Esophagus (tissue), 2 donors: ENCODE results near the gene DUS3L. TPM values are rescaled to one million over a fixed set of nuclear protein-coding genes. Genes with fewer than 3 reads are reported as not detected.

ENCODE experiments used
- H3K27ac ChIP-seq, 2 donors: one replicate each; pipeline ENCODE4 v1.5.1; 2013; ENCODE audit warnings: low read depth in 2 of 2, mild to moderate bottlenecking in 2 of 2, inconsistent platforms in 1 of 2, low read length in 1 of 2, moderate library complexity in 1 of 2
- H3K27me3 ChIP-seq, 2 donors: one replicate each; pipeline ENCODE4 v1.6.1; 2013; ENCODE audit warnings: low read length in 2 of 2, control low read depth in 1 of 2, mild to moderate bottlenecking in 1 of 2; ENCODE audit not compliant: insufficient read depth in 2 of 2, control insufficient read depth in 1 of 2
- H3K36me3 ChIP-seq, 2 donors: one replicate each; pipeline ENCODE4 v1.6.1; 2013; ENCODE audit warnings: low read length in 1 of 2; ENCODE audit not compliant: control insufficient read depth in 2 of 2, insufficient read depth in 2 of 2
- H3K4me1 ChIP-seq, 2 donors: one replicate each; pipeline ENCODE4 v1.6.1; 2013; ENCODE audit warnings: low read length in 1 of 2; ENCODE audit not compliant: control insufficient read depth in 2 of 2, insufficient read depth in 2 of 2
- H3K4me3 ChIP-seq, 2 donors: one replicate each; pipeline ENCODE4 v1.5.1; 2013; ENCODE audit warnings: low read length in 2 of 2, mild to moderate bottlenecking in 2 of 2, low read depth in 1 of 2, moderate library complexity in 1 of 2
- H3K9me3 ChIP-seq, 2 donors: one replicate each; pipeline ENCODE4 v1.6.1; 2013; ENCODE audit warnings: mild to moderate bottlenecking in 2 of 2, low read depth in 1 of 2, low read length in 1 of 2, moderate library complexity in 1 of 2; ENCODE audit not compliant: control insufficient read depth in 2 of 2, insufficient read depth in 1 of 2
- WGBS, 2 donors: extraction: QIAGEN DNeasy Blood & Tissue Kit; methylation state at CpG; one replicate each; pipeline ENCODE4 v1.1.7; 2013; 5-methylcytosine and 5-hydroxymethylcytosine counted together
- polyA plus RNA-seq, 2 donors: library from polyadenylated mRNA; stranded (reverse); fragments of 200-250 nt; gene quantifications; one replicate each; pipeline ENCODE4 v1.2.3, GENCODE V29; 2013
- donor health status: healthy with polysubstance abuse.
- donor health status: Bipolar disorder and iron deficiency.

The DUS3L gene
- polyA plus RNA-seq, 2 donors: 32.3 to 53.9 TPM

DNA sequence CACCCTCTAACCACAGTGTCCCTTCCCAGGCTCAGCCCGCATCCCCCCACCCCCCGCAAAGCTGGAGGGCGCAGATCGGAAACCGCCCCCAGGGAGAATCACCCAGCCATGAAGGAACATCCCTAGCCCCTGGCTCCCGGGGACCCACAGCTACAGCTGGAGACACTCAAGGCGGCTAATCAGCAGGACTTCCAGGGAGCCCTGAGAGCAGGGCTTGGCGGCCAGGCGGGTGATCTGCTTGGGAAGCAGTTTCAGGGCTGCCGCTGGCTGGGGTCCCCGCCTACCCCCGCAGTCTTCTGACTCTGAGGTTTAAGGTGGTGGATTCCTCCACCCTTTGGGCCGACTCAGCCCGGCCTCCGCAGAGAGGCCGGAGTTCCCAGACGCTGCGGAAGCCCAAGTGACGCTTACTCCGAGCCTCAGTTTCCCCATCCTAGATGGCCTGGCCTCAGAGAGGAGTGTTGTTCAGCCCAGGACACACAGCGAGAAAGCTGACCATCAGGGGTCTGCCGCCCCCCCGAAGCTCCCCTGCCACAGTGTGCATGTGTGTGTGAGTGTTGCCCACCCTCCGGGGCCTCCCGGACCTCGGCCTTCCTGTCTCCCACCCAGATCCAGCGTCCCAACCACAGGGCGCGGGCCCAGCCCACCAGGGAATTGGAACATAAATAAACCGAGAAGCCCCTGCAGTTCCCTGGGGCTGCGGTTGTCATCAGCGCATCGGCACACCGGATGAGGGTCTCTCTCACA, 38.8 kb upstream of the DUS3L start:
- peak overlapping the region; percentile 58 to 65 for H3K4me3 ChIP-seq
- H3K4me1 ChIP-seq: peaks cover 4 to 8% of the 10 kb centered on the region in 2 donors
- peaks cover 0 to 11% of the 10 kb centered on the region in 2 donors for H3K36me3 ChIP-seq
- no peaks in the 10 kb centered on the region for H3K9me3 ChIP-seq
- peak overlapping the region in 1 of 2 donors; percentile 93 for H3K27ac ChIP-seq
- H3K27me3 ChIP-seq: no peaks in the 10 kb centered on the region
- 60 to 66% methylated on average over 34 of the region's 34 CpGs for WGBS, 2 donors

DNA sequence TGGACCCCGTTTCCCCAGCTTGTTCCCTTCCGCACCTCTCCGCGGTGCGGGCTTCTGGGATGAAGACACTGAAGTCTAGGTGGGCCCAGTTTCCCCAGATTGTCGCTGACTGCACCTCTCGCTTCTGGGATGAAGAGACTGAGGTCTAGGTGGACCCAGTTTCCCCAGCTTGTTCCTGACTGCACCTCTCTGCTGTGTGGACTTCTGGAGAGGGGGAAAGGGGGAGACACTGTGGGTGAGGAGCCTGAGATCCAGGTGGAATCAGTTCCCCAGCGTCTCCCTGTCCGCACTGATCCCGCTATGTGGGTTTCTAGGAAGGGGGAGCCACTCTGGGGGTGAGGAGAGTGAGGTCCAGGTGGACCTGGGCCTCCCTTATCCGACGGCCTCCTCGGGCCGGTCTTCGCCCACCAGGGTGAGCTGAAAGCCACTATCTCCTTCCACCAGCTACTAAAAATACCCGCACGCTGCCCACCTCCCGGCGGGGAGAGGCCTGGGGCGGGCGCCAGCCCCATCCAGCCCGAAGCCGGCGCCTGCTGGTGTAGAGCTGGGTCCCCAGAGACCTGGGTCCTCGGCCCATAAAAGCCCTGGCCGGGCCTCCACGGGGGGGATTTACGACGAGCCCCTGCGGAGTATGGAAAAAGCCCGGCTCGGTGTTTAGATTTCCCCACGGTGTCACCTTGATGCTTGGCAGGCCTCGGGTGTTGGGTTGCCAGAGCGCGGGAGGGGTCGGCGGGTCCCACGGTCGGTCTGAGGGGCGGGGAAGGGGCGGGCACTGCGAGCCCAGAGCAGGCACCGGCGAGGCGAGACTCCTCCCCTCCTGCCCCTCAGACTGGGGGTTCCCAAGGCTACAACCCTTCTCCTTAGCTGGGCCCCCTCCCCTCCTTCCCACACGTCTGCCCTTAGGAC, 38.0 kb upstream of the DUS3L start:
- H3K4me1 ChIP-seq: peaks cover 4 to 8% of the 10 kb centered on the region in 2 donors
- H3K4me3 ChIP-seq: peak overlapping the region; percentile 58 to 65
- no peaks in the 10 kb centered on the region for H3K9me3 ChIP-seq
- 4% methylated on average over 37 to 47 of the region's 47 CpGs for WGBS, 2 donors
- peaks cover 0 to 14% of the 10 kb centered on the region in 2 donors for H3K36me3 ChIP-seq
- no peaks in the 10 kb centered on the region for H3K27me3 ChIP-seq
- H3K27ac ChIP-seq: peak overlapping the region; percentile 72 to 93

DNA sequence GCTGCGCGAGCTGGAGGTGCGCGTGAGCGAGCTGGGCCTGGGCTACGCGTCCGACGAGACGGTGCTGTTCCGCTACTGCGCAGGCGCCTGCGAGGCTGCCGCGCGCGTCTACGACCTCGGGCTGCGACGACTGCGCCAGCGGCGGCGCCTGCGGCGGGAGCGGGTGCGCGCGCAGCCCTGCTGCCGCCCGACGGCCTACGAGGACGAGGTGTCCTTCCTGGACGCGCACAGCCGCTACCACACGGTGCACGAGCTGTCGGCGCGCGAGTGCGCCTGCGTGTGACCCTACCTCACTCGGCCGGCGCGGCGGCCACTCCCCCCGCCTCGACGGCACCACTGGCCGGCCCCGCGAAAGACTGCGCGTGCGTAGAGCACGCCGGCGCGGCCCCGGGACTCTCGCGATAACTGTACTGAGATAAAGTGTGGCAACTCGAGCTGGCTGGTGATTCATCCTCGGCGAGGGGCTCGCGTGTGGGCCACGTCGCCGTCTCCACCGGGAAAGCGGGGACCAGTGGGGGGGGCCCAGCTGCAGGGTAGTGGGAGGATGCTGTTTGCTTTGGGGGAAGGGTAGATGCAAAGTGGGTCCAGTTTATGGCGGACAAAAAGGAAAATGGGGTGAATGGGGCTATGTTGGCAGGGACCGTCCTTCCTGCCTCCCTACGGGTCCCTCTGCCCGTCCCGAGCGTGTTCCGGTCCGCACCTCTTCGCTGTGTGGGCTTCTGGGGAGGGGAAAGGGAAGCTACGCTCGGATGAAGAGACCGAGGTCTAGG, 37.1 kb upstream of the DUS3L start:
- H3K4me3 ChIP-seq: peak overlapping the region; percentile 58 to 65
- WGBS, 2 donors: 2 to 3% methylated on average over 69 to 91 of the region's 91 CpGs
- H3K27ac ChIP-seq: peak overlapping the region; percentile 72 to 93
- H3K9me3 ChIP-seq: no peaks in the 10 kb centered on the region
- peaks cover 4 to 8% of the 10 kb centered on the region in 2 donors for H3K4me1 ChIP-seq
- H3K36me3 ChIP-seq: peaks cover 0 to 15% of the 10 kb centered on the region in 2 donors
- H3K27me3 ChIP-seq: no peaks in the 10 kb centered on the region

DNA sequence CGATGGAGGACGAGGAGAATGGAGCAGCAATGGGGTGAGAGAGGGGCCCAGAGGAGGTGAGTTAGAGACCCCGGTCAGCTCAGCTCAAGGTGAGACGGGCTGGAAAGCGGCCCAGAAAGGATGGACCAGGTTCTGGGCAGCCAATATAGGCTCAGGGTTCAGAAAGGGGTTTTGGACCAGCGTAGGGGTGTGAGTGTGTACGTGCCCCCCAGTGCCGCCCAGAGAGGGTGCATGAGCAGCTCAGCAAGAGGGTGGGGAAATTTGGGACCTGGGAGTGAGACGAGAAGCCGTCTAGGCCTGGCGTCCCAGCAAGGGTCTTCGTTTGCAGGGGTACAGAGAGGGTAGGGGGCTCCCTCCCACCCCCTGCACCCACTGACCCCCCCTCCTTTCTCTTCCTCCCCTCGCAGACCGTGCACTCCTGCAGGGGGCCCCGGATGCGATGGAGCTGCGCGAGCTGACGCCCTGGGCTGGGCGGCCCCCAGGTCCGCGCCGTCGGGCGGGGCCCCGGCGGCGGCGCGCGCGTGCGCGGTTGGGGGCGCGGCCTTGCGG, 36.5 kb upstream of the DUS3L start:
- H3K4me1 ChIP-seq: peaks cover 4 to 9% of the 10 kb centered on the region in 2 donors
- H3K9me3 ChIP-seq: no peaks in the 10 kb centered on the region
- H3K27me3 ChIP-seq: no peaks in the 10 kb centered on the region
- H3K36me3 ChIP-seq: peaks cover 0 to 15% of the 10 kb centered on the region in 2 donors
- H3K27ac ChIP-seq: peak overlapping the region; percentile 37 to 93
- peak overlapping the region; percentile 58 to 65 for H3K4me3 ChIP-seq
- 17 to 26% methylated on average over 26 to 37 of the region's 37 CpGs for WGBS, 2 donors

DNA sequence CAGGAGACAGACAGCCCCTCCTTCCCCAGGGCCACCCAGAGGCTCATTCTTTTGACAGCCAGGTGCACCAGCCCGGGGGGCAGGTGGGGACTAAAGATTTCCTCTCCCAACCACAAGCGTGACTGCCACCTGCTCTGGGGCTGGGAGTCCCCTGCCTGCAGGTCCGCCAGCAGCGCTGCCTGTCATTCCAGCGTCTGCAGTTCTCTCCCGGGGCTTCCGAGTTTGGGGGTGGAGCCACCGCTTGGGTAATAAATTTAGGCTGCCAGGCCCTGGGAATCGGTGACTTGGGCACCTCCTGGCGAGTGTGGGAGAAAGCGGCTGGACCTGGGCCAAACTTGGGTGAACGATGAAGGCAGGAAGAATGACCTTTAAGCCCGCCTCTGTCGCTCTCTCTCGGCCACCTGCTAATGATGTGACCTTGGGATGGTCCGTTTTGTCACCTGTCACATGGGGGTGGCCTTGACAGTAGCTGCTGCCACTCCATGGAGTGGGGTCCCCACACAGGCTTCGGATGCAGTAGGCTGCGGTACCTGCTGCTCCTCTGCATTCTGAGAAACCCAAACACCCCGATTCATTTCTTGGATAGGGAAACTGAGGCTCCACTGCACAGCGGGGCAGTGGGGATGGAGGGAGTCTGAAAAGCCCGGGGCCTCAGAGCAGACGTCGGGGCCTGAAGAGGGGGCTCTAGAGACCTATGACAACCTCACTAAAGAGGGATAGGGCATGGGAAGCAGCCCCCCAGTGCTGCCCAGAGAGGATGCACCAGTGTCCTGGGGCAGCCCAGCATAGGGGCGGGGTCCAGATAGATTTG, 35.8 kb upstream of the DUS3L start:
- H3K9me3 ChIP-seq: no peaks in the 10 kb centered on the region
- peak overlapping the region in 1 of 2 donors; percentile 93 for H3K27ac ChIP-seq
- 15 to 21% methylated on average over 24 of the region's 24 CpGs for WGBS, 2 donors
- peaks cover 0 to 11% of the 10 kb centered on the region in 2 donors for H3K36me3 ChIP-seq
- no peak overlapping the region for H3K4me3 ChIP-seq
- no peaks in the 10 kb centered on the region for H3K27me3 ChIP-seq
- H3K4me1 ChIP-seq: peaks cover 4 to 12% of the 10 kb centered on the region in 2 donors

DNA sequence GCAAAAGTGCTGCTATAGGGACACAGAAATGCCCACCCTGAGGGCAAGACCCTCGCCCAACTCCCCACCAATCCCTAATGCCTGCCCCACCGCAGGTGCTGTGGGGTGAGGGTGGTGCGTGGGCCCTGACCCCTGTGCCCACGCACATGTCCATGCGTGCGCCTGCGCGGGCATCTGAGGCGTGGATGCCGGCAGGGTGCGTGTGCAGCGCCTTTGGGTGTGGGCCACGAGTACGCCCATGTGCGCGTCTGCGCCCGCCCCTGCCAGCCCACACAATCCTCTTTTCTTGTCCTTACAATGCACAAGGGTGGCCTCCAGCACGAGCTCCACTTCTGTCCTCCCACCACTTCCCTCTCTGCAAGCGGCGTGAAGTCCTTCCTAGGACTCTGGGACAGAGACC, 34.2 kb upstream of the DUS3L start:
- Histone ChIP-seq H3K36me3 (peaks cover 0 to 11% of the 10 kb centered on the region in 2 donors), H3K27ac (no peak overlapping the region), H3K4me1 (peaks cover 4 to 12% of the 10 kb centered on the region in 2 donors), H3K4me3 (no peak overlapping the region), H3K27me3 (no peaks in the 10 kb centered on the region), H3K9me3 (no peaks in the 10 kb centered on the region)
- WGBS, 2 donors: 55 to 78% methylated on average over 21 of the region's 21 CpGs

DNA sequence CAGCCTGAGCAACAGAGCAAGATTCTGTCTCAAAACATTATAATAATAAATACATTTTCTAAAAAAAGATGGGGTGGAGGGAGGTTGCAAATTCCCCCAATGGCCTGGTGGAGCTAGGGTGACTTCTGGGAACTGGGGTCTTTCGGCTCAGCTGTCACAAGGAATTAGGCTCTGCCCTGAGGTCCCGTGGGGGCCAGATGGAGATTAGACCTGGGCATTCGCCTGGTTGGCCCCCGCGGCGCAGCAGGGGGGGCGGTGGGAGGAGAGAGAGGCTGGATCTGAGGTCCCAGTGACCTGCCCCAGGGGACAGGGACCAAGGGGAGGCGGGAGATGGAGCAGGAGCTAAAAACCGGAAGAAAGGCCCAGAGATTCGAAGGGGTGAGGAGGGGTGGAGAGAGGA, 33.8 kb upstream of the DUS3L start:
- H3K9me3 ChIP-seq: no peaks in the 10 kb centered on the region
- peaks cover 0 to 7% of the 10 kb centered on the region in 2 donors for H3K36me3 ChIP-seq
- H3K27me3 ChIP-seq: no peaks in the 10 kb centered on the region
- H3K27ac ChIP-seq: no peak overlapping the region
- WGBS, 2 donors: 84 to 87% methylated on average over 10 of the region's 10 CpGs
- H3K4me1 ChIP-seq: peaks cover 4 to 12% of the 10 kb centered on the region in 2 donors
- H3K4me3 ChIP-seq: no peak overlapping the region

DNA sequence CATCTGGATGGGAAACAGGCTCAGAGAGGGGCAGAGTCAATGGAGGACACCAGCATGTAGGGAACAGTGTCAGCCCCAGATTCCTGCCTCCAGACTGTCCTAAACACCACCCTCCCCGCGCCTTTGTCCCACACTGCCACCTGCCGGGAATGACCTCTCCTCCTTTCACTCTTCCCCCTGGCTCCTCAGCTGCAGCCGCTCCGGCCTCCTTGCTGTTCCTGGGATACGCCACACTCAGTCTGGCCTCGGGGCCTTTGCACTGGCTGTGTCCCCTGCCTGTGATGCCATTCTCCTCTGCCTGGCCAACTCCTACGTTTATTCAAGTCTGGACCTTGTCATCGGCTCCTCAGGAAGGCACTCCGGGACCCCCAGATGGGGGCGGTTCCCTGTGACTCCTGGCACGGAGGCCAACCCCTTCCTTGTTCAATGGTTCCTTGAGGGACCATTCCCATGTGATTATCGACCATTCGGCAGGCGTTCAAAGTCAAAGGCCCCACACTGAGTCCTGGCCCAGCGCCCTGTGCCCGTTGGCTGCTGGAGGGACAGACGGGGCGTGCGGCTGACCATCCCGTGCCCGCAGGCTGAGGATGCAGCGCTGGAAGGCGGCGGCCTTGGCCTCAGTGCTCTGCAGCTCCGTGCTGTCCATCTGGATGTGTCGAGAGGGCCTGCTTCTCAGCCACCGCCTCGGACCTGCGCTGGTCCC, 32.8 kb upstream of the DUS3L start:
- WGBS, 2 donors: 79 to 84% methylated on average over 30 of the region's 30 CpGs
- peaks cover 4 to 11% of the 10 kb centered on the region in 2 donors for H3K4me1 ChIP-seq
- no peaks in the 10 kb centered on the region for H3K27me3 ChIP-seq
- H3K9me3 ChIP-seq: no peaks in the 10 kb centered on the region
- no peak overlapping the region for H3K27ac ChIP-seq
- H3K36me3 ChIP-seq: peaks cover 0 to 6% of the 10 kb centered on the region in 2 donors
- H3K4me3 ChIP-seq: no peak overlapping the region
